CD4-positive, CD25-positive, alpha-beta regulatory T cell (primary cell): ENCODE data around the gene PXK. TPM values are rescaled to one million over a fixed set of nuclear protein-coding genes. Genes with fewer than 3 reads are reported as not detected.
A peak's percentile ranks its signal among the peaks of the same experiment; 100 is the strongest.

Source experiments
- ATAC-seq, 2 donors: fragments of 150-1000 bp; cut with Tn5 transposase; one replicate each; pipeline ENCODE4 v1.10.0; 2021; ENCODE audit warnings: low read depth in 2 of 2, moderate number of reproducible peaks in 2 of 2, moderate library complexity in 1 of 2
- DNase-seq, 3 donors: peaks; one replicate each; pipeline versions ENCODE4 v3.0.0 to v3.0.0-alpha.2; 2012 to 2022; ENCODE audit warnings: mixed read lengths in 1 of 3
- H3K27ac ChIP-seq: one replicate; pipeline ENCODE4 v1.7.0; 2013; ENCODE audit warnings: mild to moderate bottlenecking, low read length; ENCODE audit not compliant: insufficient read depth, poor library complexity, severe bottlenecking
- H3K27me3 ChIP-seq: one replicate; pipeline ENCODE4 v1.7.0; 2013; ENCODE audit warnings: low read length; ENCODE audit not compliant: control insufficient read depth, insufficient read depth
- H3K36me3 ChIP-seq: one replicate; pipeline ENCODE4 v1.7.0; 2013; ENCODE audit warnings: mild to moderate bottlenecking, low read length, moderate library complexity; ENCODE audit not compliant: control insufficient read depth, insufficient read depth
- H3K4me1 ChIP-seq: 2 replicates; pipeline ENCODE4 v1.7.0; 2013; ENCODE audit warnings: mild to moderate bottlenecking, low read length; ENCODE audit not compliant: insufficient read depth, control insufficient read depth, poor library complexity, severe bottlenecking
- H3K4me3 ChIP-seq: one replicate; pipeline ENCODE4 v1.7.0; 2013; ENCODE audit warnings: low read depth, mild to moderate bottlenecking, low read length, moderate library complexity
- H3K9me3 ChIP-seq, 2 experiments: 1 replicate in 1 of 2; 2 replicates in 1 of 2; pipeline ENCODE4 v1.7.0; 2013; ENCODE audit warnings: low read length in 2 of 2, mild to moderate bottlenecking in 1 of 2, moderate library complexity in 1 of 2; ENCODE audit not compliant: control insufficient read depth in 2 of 2
- H3K27ac Mint-ChIP-seq, 3 donors: one replicate each; pipeline ENCODE4 v1.8.0; 2020 to 2022; ENCODE audit warnings: mild to moderate bottlenecking in 3 of 3, mixed read lengths in 3 of 3, moderate library complexity in 2 of 3
- H3K27me3 Mint-ChIP-seq: one replicate; pipeline ENCODE4 v1.8.0; 2022; ENCODE audit warnings: mild to moderate bottlenecking, mixed read lengths
- H3K36me3 Mint-ChIP-seq: one replicate; pipeline ENCODE4 v1.8.0; 2020; ENCODE audit warnings: mixed read lengths
- H3K4me1 Mint-ChIP-seq, 4 donors: one replicate each; pipeline ENCODE4 v1.8.0; 2020 to 2022; ENCODE audit warnings: mixed read lengths in 4 of 4, mild to moderate bottlenecking in 1 of 4
- H3K4me3 Mint-ChIP-seq, 4 donors: one replicate each; pipeline ENCODE4 v1.8.0; 2020 to 2022; ENCODE audit warnings: mild to moderate bottlenecking in 4 of 4, mixed read lengths in 4 of 4, moderate library complexity in 3 of 4
- H3K9me3 Mint-ChIP-seq, 7 donors: one replicate each; pipeline ENCODE4 v1.8.0; 2020 to 2022; ENCODE audit warnings: mixed read lengths in 7 of 7, mild to moderate bottlenecking in 3 of 7, moderate library complexity in 2 of 7
- polyA plus RNA-seq, 4 donors: library from polyadenylated mRNA; unstranded; fragments of 300-500 nt; fragmentation: Illumina TruSeq; gene quantifications; one replicate each; pipeline ENCODE4 v1.2.3, GENCODE V29; 2021
- total RNA-seq: library from RNA; stranded (reverse); gene quantifications from one replicate; pipeline ENCODE4 v1.2.3, GENCODE V29; 2022

Gene PXK
- total and polyA plus RNA-seq, 5 donors from 2014 or later = 21.8 to 32.6 (median 31.8) TPM

GRCh38 chr3:58375254-58375653 lies 42.6 kb downstream of the PXK start:
- no peak for ATAC-seq

GRCh38 chr3:58377168-58377567 lies 44.5 kb downstream of the PXK start:
- H3K9me3 Mint-ChIP-seq = peaks cover 0 to 2% (median 0%) of the 10 kb centered on the region in 7 donors
- Histone ChIP-seq H3K27ac (no peak overlapping the region), H3K4me3 (no peak overlapping the region), H3K9me3 (no peaks in the 10 kb centered on the region), H3K27me3 (no peaks in the 10 kb centered on the region), H3K36me3 (no peaks in the 10 kb centered on the region), H3K4me1 (no peaks in the 10 kb centered on the region)
- ATAC-seq (no peak), DNase-seq (no peak)
- H3K27me3 Mint-ChIP-seq = no peaks in the 10 kb centered on the region
- no peak overlapping the region for H3K4me3 Mint-ChIP-seq
- peaks cover 0 to 6% (median 4%) of the 10 kb centered on the region in 4 donors for H3K4me1 Mint-ChIP-seq
- H3K27ac Mint-ChIP-seq = no peak overlapping the region
- H3K36me3 Mint-ChIP-seq = peaks cover 6% of the 10 kb centered on the region

More at GRCh38 chr3:58375254-58375653, 42.6 kb downstream of the PXK start:
- H3K4me3 Mint-ChIP-seq = no peak overlapping the region
- DNase-seq = no peak
- Histone ChIP-seq H3K27me3 (no peaks in the 10 kb centered on the region), H3K36me3 (peaks cover 2% of the 10 kb centered on the region), H3K27ac (no peak overlapping the region), H3K4me1 (no peaks in the 10 kb centered on the region), H3K4me3 (no peak overlapping the region), H3K9me3 (no peaks in the 10 kb centered on the region)
- H3K27ac Mint-ChIP-seq = peak overlapping the region in 1 of 3 donors; percentile 46
- peaks cover 0 to 6% (median 4%) of the 10 kb centered on the region in 4 donors for H3K4me1 Mint-ChIP-seq
- H3K27me3 Mint-ChIP-seq = no peaks in the 10 kb centered on the region
- H3K9me3 Mint-ChIP-seq = peaks cover 0 to 2% (median 0%) of the 10 kb centered on the region in 7 donors
- H3K36me3 Mint-ChIP-seq = peaks cover 3% of the 10 kb centered on the region

GRCh38 chr3:58377750-58378149 lies 45.1 kb downstream of the PXK start:
- Mint-ChIP-seq H3K4me3 (no peak overlapping the region), H3K27ac (no peak overlapping the region), H3K27me3 (no peaks in the 10 kb centered on the region), H3K4me1 (peaks cover 0 to 6% (median 4%) of the 10 kb centered on the region in 4 donors), H3K36me3 (peaks cover 10% of the 10 kb centered on the region), H3K9me3 (peaks cover 0 to 2% (median 0%) of the 10 kb centered on the region in 7 donors)
- peaks cover 3% of the 10 kb centered on the region for H3K36me3 ChIP-seq
- ATAC-seq (no peak), DNase-seq (no peak)
- H3K27me3 ChIP-seq = no peaks in the 10 kb centered on the region
- H3K27ac ChIP-seq = no peak overlapping the region
- H3K9me3 ChIP-seq = no peaks in the 10 kb centered on the region
- H3K4me3 ChIP-seq = no peak overlapping the region
- H3K4me1 ChIP-seq = no peaks in the 10 kb centered on the region

- Histone ChIP-seq H3K9me3 (no peaks in the 10 kb centered on the region), H3K4me3 (no peak overlapping the region), H3K4me1 (no peaks in the 10 kb centered on the region), H3K27me3 (no peaks in the 10 kb centered on the region), H3K36me3 (peaks cover 4% of the 10 kb centered on the region), H3K27ac (no peak overlapping the region)
- Mint-ChIP-seq H3K4me1 (peaks cover 0 to 6% (median 4%) of the 10 kb centered on the region in 4 donors), H3K36me3 (peaks cover 15% of the 10 kb centered on the region), H3K4me3 (no peak overlapping the region), H3K9me3 (peaks cover 0 to 2% (median 0%) of the 10 kb centered on the region in 7 donors), H3K27me3 (no peaks in the 10 kb centered on the region), H3K27ac (peak overlapping the region in 1 of 3 donors; percentile 52)
- no peak for DNase-seq
- no peak for ATAC-seq
Measured at GRCh38 chr3:58379351-58380073, 46.8 kb downstream of the PXK start.

GRCh38 chr3:58383476-58383875 lies 50.8 kb downstream of the PXK start:
- Histone ChIP-seq H3K27me3 (no peaks in the 10 kb centered on the region), H3K9me3 (no peaks in the 10 kb centered on the region), H3K4me3 (no peak overlapping the region), H3K36me3 (peaks cover 4% of the 10 kb centered on the region), H3K27ac (no peak overlapping the region), H3K4me1 (no peaks in the 10 kb centered on the region)
- Mint-ChIP-seq H3K4me3 (no peak overlapping the region), H3K4me1 (peaks cover 4 to 13% (median 9%) of the 10 kb centered on the region in 4 donors), H3K36me3 (peaks cover 29% of the 10 kb centered on the region), H3K27me3 (no peaks in the 10 kb centered on the region), H3K27ac (no peak overlapping the region), H3K9me3 (peaks cover 0 to 2% (median 0%) of the 10 kb centered on the region in 7 donors)
- DNase-seq = no peak
- no peak for ATAC-seq

GRCh38 chr3:58383904-58384303 lies 51.2 kb downstream of the PXK start:
- ATAC-seq (no peak), DNase-seq (no peak)
- peaks cover 0 to 2% (median 0%) of the 10 kb centered on the region in 7 donors for H3K9me3 Mint-ChIP-seq
- H3K27me3 ChIP-seq = no peaks in the 10 kb centered on the region
- peaks cover 29% of the 10 kb centered on the region for H3K36me3 Mint-ChIP-seq
- peaks cover 4% of the 10 kb centered on the region for H3K36me3 ChIP-seq
- H3K4me3 Mint-ChIP-seq = no peak overlapping the region
- no peak overlapping the region for H3K27ac Mint-ChIP-seq
- no peaks in the 10 kb centered on the region for H3K9me3 ChIP-seq
- no peak overlapping the region for H3K4me3 ChIP-seq
- H3K4me1 ChIP-seq = no peaks in the 10 kb centered on the region
- peaks cover 7 to 16% (median 11%) of the 10 kb centered on the region in 4 donors for H3K4me1 Mint-ChIP-seq
- no peak overlapping the region for H3K27ac ChIP-seq
- no peaks in the 10 kb centered on the region for H3K27me3 Mint-ChIP-seq

GRCh38 chr3:58384381-58385090 lies 51.8 kb downstream of the PXK start:
- H3K4me3 Mint-ChIP-seq = no peak overlapping the region
- Histone ChIP-seq H3K9me3 (no peaks in the 10 kb centered on the region), H3K36me3 (peaks cover 4% of the 10 kb centered on the region), H3K27ac (no peak overlapping the region), H3K27me3 (no peaks in the 10 kb centered on the region), H3K4me1 (no peaks in the 10 kb centered on the region), H3K4me3 (no peak overlapping the region)
- no peaks in the 10 kb centered on the region for H3K27me3 Mint-ChIP-seq
- peaks cover 29% of the 10 kb centered on the region for H3K36me3 Mint-ChIP-seq
- peaks cover 6 to 17% (median 11%) of the 10 kb centered on the region in 4 donors for H3K4me1 Mint-ChIP-seq
- peaks cover 0 to 2% (median 0%) of the 10 kb centered on the region in 7 donors for H3K9me3 Mint-ChIP-seq
- DNase-seq (no peak), ATAC-seq (no peak)
- peak overlapping the region in 1 of 3 donors; percentile 80 for H3K27ac Mint-ChIP-seq
